GM12878 (cell line): ENCODE results near the gene LRRC3B. TPM values are rescaled to one million over a fixed set of nuclear protein-coding genes. Genes with fewer than 3 reads are reported as not detected.

Source experiments
- ATAC-seq: fragments of 200-7000 bp; cut with Tn5 transposase; 3 replicates; pipeline ENCODE4 v1.9.1; 2020; ENCODE audit warnings: mild to moderate bottlenecking, moderate library complexity
- BruUV-seq: library from RNA; stranded (reverse); fragments of 400-500 nt; replicated peaks from 2 replicates; lab custom pipeline; 2021; lab: Mats Ljungman, UMichigan
- CTCF ChIA-PET: fragments of 300-600 bp; sonication (Branson Sonifier 250); formaldehyde crosslinking; extraction: SDS; loops from one replicate; lab custom pipeline; 2021; ENCODE audit warnings: inconsistent platforms; lab: Yijun Ruan, JAX
- POLR2A ChIA-PET: fragments of 350-600 bp; formaldehyde crosslinking; extraction: SDS; loops from one replicate; lab custom pipeline; 2021; ENCODE audit warnings: inconsistent platforms; lab: Charles Lee
- RAD21 ChIA-PET: fragments of 300-600 bp; sonication (Branson Sonifier 250); formaldehyde crosslinking; loops from one replicate; lab custom pipeline; 2023; ENCODE audit warnings: antibody characterized with exemption; ENCODE audit not compliant: unreplicated experiment; lab: Charles Lee
- SMC1A ChIA-PET: fragments of 300-600 bp; sonication (Branson Sonifier 250); formaldehyde crosslinking; loops from one replicate; lab custom pipeline; 2023; ENCODE audit not compliant: unreplicated experiment, uncharacterized antibody; lab: Charles Lee
- DNase-seq: peaks from one replicate; pipeline ENCODE4 v3.0.0-alpha.2; 2011; ENCODE audit warnings: low read depth, low spot score
- FAIRE-seq: peaks from 3 replicates; lab custom pipeline; 2011; peaks lifted over from hg19 to GRCh38; lab: Jason Lieb, UNC
- H2AFZ ChIP-seq: 2 replicates; pipeline ENCODE4 v1.6.0; 2011; ENCODE audit warnings: low read depth, low read length, control low read depth; ENCODE audit not compliant: control insufficient read depth
- H3K27ac ChIP-seq: 2 replicates; pipeline ENCODE4 v1.5.1; 2011; ENCODE audit warnings: control low read depth; ENCODE audit not compliant: control insufficient read depth, insufficient read depth
- H3K27me3 ChIP-seq, 2 experiments: replicated peaks in 1 of 2; 2 replicates each; pipeline versions ENCODE4 v1.6.0 to v1.6.1; 2011; ENCODE audit warnings: low read length in 1 of 2; ENCODE audit not compliant: control insufficient read depth in 2 of 2, insufficient read depth in 2 of 2
- H3K36me3 ChIP-seq, 2 experiments: 2 replicates each; pipeline ENCODE4 v1.5.1; 2011; ENCODE audit warnings: low read length in 1 of 2; ENCODE audit not compliant: control insufficient read depth in 2 of 2, insufficient read depth in 2 of 2
- H3K4me1 ChIP-seq: 2 replicates; pipeline ENCODE4 v1.6.1; 2011; ENCODE audit warnings: mild to moderate bottlenecking, low read length, moderate library complexity, mixed read lengths; ENCODE audit not compliant: control insufficient read depth, insufficient read depth
- H3K4me2 ChIP-seq: 2 replicates; pipeline ENCODE4 v1.6.0; 2011; ENCODE audit warnings: control low read depth; ENCODE audit not compliant: control insufficient read depth, insufficient read depth
- H3K4me3 ChIP-seq: fragments of 200-600 bp; sonication (generic); 2 replicates; pipeline ENCODE4 v1.5.1; 2016
- H3K79me2 ChIP-seq: 2 replicates; pipeline ENCODE4 v1.6.0; 2011; ENCODE audit warnings: low read length; ENCODE audit not compliant: control insufficient read depth, insufficient read depth
- H3K9ac ChIP-seq: 2 replicates; pipeline ENCODE4 v1.8.0; 2011; ENCODE audit warnings: low read length, control low read depth, mixed read lengths; ENCODE audit not compliant: control insufficient read depth, insufficient read depth
- H3K9me3 ChIP-seq: replicated peaks from 3 replicates; pipeline ENCODE4 v1.5.1; 2011; ENCODE audit warnings: mild to moderate bottlenecking, low read length; ENCODE audit not compliant: control insufficient read depth, insufficient read depth
- H4K20me1 ChIP-seq: 2 replicates; pipeline ENCODE4 v1.6.0; 2011; ENCODE audit not compliant: control insufficient read depth, insufficient read depth
- BACH1 ChIP-seq: fragments of 450-650 bp; IDR thresholded peaks from 2 replicates; pipeline ENCODE4 v1.6.1; 2017; ENCODE audit warnings: mild to moderate bottlenecking, borderline replicate concordance
- CREB1 ChIP-seq: IDR thresholded peaks from 2 replicates; pipeline ENCODE4 v1.6.1; 2012; ENCODE audit warnings: low read depth, mild to moderate bottlenecking, inconsistent platforms
- ETV6 ChIP-seq, 2 experiments: fragments of 450-650 bp in 1 of 2; IDR thresholded peaks in 1 of 2; conservative IDR thresholded peaks in 1 of 2; 2 replicates each; pipeline ENCODE4 v1.6.1; 2014; ENCODE audit warnings: antibody characterized with exemption in 1 of 2, borderline replicate concordance in 1 of 2, low read depth in 1 of 2, mild to moderate bottlenecking in 1 of 2, moderate library complexity in 1 of 2
- NR2C1 ChIP-seq: fragments of 450-650 bp; IDR thresholded peaks from 2 replicates; pipeline ENCODE4 v1.6.1; 2017; ENCODE audit warnings: antibody characterized with exemption, mild to moderate bottlenecking, moderate library complexity
- SP1 ChIP-seq: IDR thresholded peaks from one replicate; pipeline ENCODE4 v1.6.1; 2011; ENCODE audit warnings: low read depth, low read length
- SREBF1 ChIP-seq: IDR thresholded peaks from 2 replicates; pipeline ENCODE4 v1.6.1; 2012; ENCODE audit warnings: mild to moderate bottlenecking, low read length
- SREBF2 ChIP-seq: IDR thresholded peaks from 2 replicates; pipeline ENCODE4 v1.6.1; 2012; ENCODE audit warnings: mild to moderate bottlenecking, low read length
- STAT3 ChIP-seq: IDR thresholded peaks from 2 replicates; pipeline ENCODE4 v1.6.1; 2011; ENCODE audit warnings: low read depth, low read length, improper control_type of control experiment
- TARDBP ChIP-seq: IDR thresholded peaks from 2 replicates; pipeline ENCODE4 v1.6.1; 2016; ENCODE audit warnings: borderline replicate concordance
- USF2 ChIP-seq: IDR thresholded peaks from 2 replicates; pipeline ENCODE4 v1.6.1; 2011; ENCODE audit warnings: low read depth, low read length, improper control_type of control experiment, borderline replicate concordance
- ZNF207 ChIP-seq: fragments of 450-650 bp; IDR thresholded peaks from 2 replicates; pipeline ENCODE4 v1.6.1; 2014; ENCODE audit warnings: antibody characterized with exemption, mild to moderate bottlenecking, borderline replicate concordance
- WGBS: methylation state at CpG from one replicate; pipeline ENCODE4 v1.1.6; 2016; ENCODE audit warnings: low lambda C conversion rate; ENCODE audit not compliant: insufficient replicate concordance, insufficient coverage; ENCODE audit errors: missing lambda C conversion rate; 5-methylcytosine and 5-hydroxymethylcytosine counted together
- in situ Hi-C: fragments of 300-500 bp; cut with MboI; formaldehyde crosslinking; loops from 9 replicates; pipeline ENCODE4 v1.14.3; 2018; ENCODE audit warnings: mixed read lengths
- intact Hi-C: fragments of 100-400 bp; cut with micrococcal nuclease; formaldehyde crosslinking; loops from one replicate; pipeline ENCODE4 v1.14.2; 2022; ENCODE audit not compliant: unreplicated experiment
- polyA plus RNA-seq, 11 experiments: library from polyadenylated mRNA; depleted of rRNA in 4 of 11; unstranded in 6 of 11; stranded (reverse) in 5 of 11; fragments of >200 nt; fragmentation: Nextera tagmentation in 4 of 11; fragmentation: Illumina TruSeq in 1 of 11; extraction: Ambion mirVana in 4 of 11; extraction: Trizol in 1 of 11; gene quantifications; 1 replicate in 1 of 11; 2 replicates in 10 of 11; pipeline versions ENCODE4 v1.2.1 to v1.2.3, GENCODE V29; 2011 to 2016; ENCODE audit warnings: inconsistent platforms in 2 of 11, missing spikeins in 2 of 11, low read depth in 1 of 11
- total RNA-seq, 4 experiments: library from RNA; depleted of rRNA in 3 of 4; stranded (reverse); fragments of >200 nt in 3 of 4; fragmentation: Illumina TruSeq in 1 of 4; extraction: Trizol in 1 of 4; gene quantifications; 2 replicates each; pipeline versions ENCODE4 v1.2.1 to v1.2.3, GENCODE V29; 2013 to 2021

Gene LRRC3B
- total and polyA plus RNA-seq, 10 of the 15 experiments (the other 5 are each of a cell fraction or from before 2014, with no cell fraction given) = not detected

GRCh38 chr3:26713091-26713490 is 90.5 kb downstream of the LRRC3B start:
- CTCF ChIA-PET = interaction anchor here (0.7 to 2.1 kb wide), 13 partner anchors 9 to 1180 kb away, joined by 3 to 26 read pairs (median 4); no protein-coding TSS in a partner anchor
- no peaks in the 10 kb centered on the region for H4K20me1 ChIP-seq
- WGBS = 19% methylated on average over 3 of the region's 3 CpGs
- in situ Hi-C loops (no loop called here), intact Hi-C loops (loop anchor here (5.0 to 10.0 kb wide), 2 partner anchors 808 to 1066 kb away; no protein-coding TSS in a partner anchor)
- FAIRE-seq (no peak), ATAC-seq (no peak), DNase-seq (no peak)
- no peaks in the 10 kb centered on the region for H3K27me3 ChIP-seq
- TF ChIP-seq USF2 = no peak
- no peak for TF ChIP-seq ETV6 (conservative IDR thresholded peaks at IDR 0.05 in 1 of 2, IDR thresholded peaks at IDR 0.05 in 1 of 2; ENCODE audit: borderline replicate concordance in 1 of 2, low read depth in 1 of 2)
- TF ChIP-seq SREBF2 = no peak
- TF ChIP-seq BACH1 = no peak
- no peak for TF ChIP-seq SREBF1
- H3K36me3 ChIP-seq = no peaks in the 10 kb centered on the region
- no peaks in the 10 kb centered on the region; the same call in 2 of the 3 replicates for H3K9me3 ChIP-seq
- no peak overlapping the region for H2AFZ ChIP-seq
- H3K4me1 ChIP-seq = no peaks in the 10 kb centered on the region
- no TSS peak for BruUV-seq
- no peaks in the 10 kb centered on the region for H3K79me2 ChIP-seq
- no peak overlapping the region for H3K4me3 ChIP-seq
- H3K9ac ChIP-seq = no peak overlapping the region
- RAD21 ChIA-PET = interaction anchor here (0.9 to 1.3 kb wide), 3 partner anchors 9 to 809 kb away, joined by 3 read pairs; no protein-coding TSS in a partner anchor
- SMC1A ChIA-PET = interaction anchor here (0.6 to 1.6 kb wide), 5 partner anchors 9 to 730 kb away, joined by 3 to 4 read pairs (median 3); no protein-coding TSS in a partner anchor
- H3K4me2 ChIP-seq = no peak overlapping the region
- POLR2A ChIA-PET = no interaction called here
- no peak overlapping the region for H3K27ac ChIP-seq

- ChIA-PET POLR2A (no interaction called here), CTCF (interaction anchor here (1.3 kb wide), 1 partner anchor 21 kb away, joined by 4 read pairs; no protein-coding TSS in a partner anchor), SMC1A (no interaction called here), RAD21 (no interaction called here)
- no peak overlapping the region for H2AFZ ChIP-seq
- no peaks in the 10 kb centered on the region for H3K79me2 ChIP-seq
- H3K4me1 ChIP-seq = no peaks in the 10 kb centered on the region
- TF ChIP-seq STAT3 (no peak), SP1 (no peak), ZNF207 (no peak), NR2C1 (no peak), TARDBP (no peak), CREB1 (no peak)
- H4K20me1 ChIP-seq = no peaks in the 10 kb centered on the region
- WGBS = 0% methylated on average over 2 of the region's 3 CpGs
- no peaks in the 10 kb centered on the region for H3K36me3 ChIP-seq
- H3K4me2 ChIP-seq = no peak overlapping the region
- no peak overlapping the region for H3K4me3 ChIP-seq
- no peak for DNase-seq
- H3K9ac ChIP-seq = no peak overlapping the region
- intact Hi-C loops = loop anchor here (5.0 to 10.0 kb wide), 2 partner anchors 810 to 1067 kb away; no protein-coding TSS in a partner anchor
- H3K9me3 ChIP-seq = no peaks in the 10 kb centered on the region; the same call in 2 of the 3 replicates
- ATAC-seq = no peak
- no peaks in the 10 kb centered on the region for H3K27me3 ChIP-seq
- no peak overlapping the region for H3K27ac ChIP-seq
- in situ Hi-C loops = no loop called here
- FAIRE-seq = no peak
- BruUV-seq = no TSS peak
Observed at GRCh38 chr3:26714485-26714884, 91.9 kb downstream of the LRRC3B start.
